HepG2 (cell line): Measurements from ENCODE around the gene UBE2G2. TPM values are rescaled to one million over a fixed set of nuclear protein-coding genes. Genes with fewer than 3 reads are reported as not detected.

Source experiments
- ATAC-seq: fragments of 200-7000 bp; cut with Tn5 transposase; 3 replicates; pipeline ENCODE4 v1.9.1; 2020; ENCODE audit warnings: mild to moderate bottlenecking, moderate library complexity
- BruUV-seq: library from RNA; stranded (reverse); fragments of 400-500 nt; replicated peaks from 2 replicates; lab custom pipeline; 2021; lab: Mats Ljungman, UMichigan
- CTCF ChIA-PET: fragments of 300-600 bp; formaldehyde crosslinking; extraction: SDS; loops from one replicate; lab custom pipeline; 2021; ENCODE audit warnings: low total read pairs, inconsistent platforms, low intra/inter-chr PET ratio; lab: Yijun Ruan, JAX
- POLR2A ChIA-PET: fragments of 350-600 bp; sonication (Branson Sonifier 250); formaldehyde crosslinking; loops from one replicate; lab custom pipeline; 2020; ENCODE audit warnings: antibody characterized with exemption, inconsistent platforms; lab: Yijun Ruan, JAX
- DNase-seq: peaks from one replicate; pipeline ENCODE4 v3.0.0-alpha.2; 2015; ENCODE audit warnings: low spot score
- FAIRE-seq: peaks from 3 replicates; lab custom pipeline; 2011; peaks lifted over from hg19 to GRCh38; lab: Jason Lieb, UNC
- H2AFZ ChIP-seq: one replicate; pipeline ENCODE4 v1.6.1; 2011; ENCODE audit warnings: low read length, inconsistent platforms
- H3K27ac ChIP-seq: fragments of 300-600 bp; 3 replicates; pipeline ENCODE4 v1.8.0; 2011; ENCODE audit warnings: mixed run types, mild to moderate bottlenecking, mixed read lengths, low read length, inconsistent platforms; ENCODE audit not compliant: insufficient read depth; ENCODE audit errors: extremely low read length
- H3K27me3 ChIP-seq, 2 experiments: fragments of 200-600 bp in 1 of 2; 2 replicates in 1 of 2; 3 replicates in 1 of 2; pipeline versions ENCODE4 v1.6.0 to v1.8.0; 2011; ENCODE audit warnings: low read length in 2 of 2, mild to moderate bottlenecking in 2 of 2, moderate library complexity in 2 of 2, inconsistent platforms in 1 of 2; ENCODE audit not compliant: insufficient read depth in 2 of 2, control insufficient read depth in 1 of 2
- H3K36me3 ChIP-seq, 2 experiments: fragments of 200-600 bp in 1 of 2; replicated peaks in 1 of 2; 2 replicates in 1 of 2; 3 replicates in 1 of 2; pipeline versions ENCODE4 v1.5.1 to v1.8.0; 2011; ENCODE audit warnings: low read length in 2 of 2, inconsistent platforms in 1 of 2; ENCODE audit not compliant: insufficient read depth in 2 of 2, control insufficient read depth in 1 of 2
- H3K4me1 ChIP-seq: 2 replicates; pipeline ENCODE4 v1.5.1; 2012; ENCODE audit warnings: low read length, inconsistent platforms; ENCODE audit not compliant: insufficient read depth
- H3K4me2 ChIP-seq: 2 replicates; pipeline ENCODE4 v1.6.0; 2011; ENCODE audit warnings: low read depth, low read length, inconsistent platforms
- H3K4me3 ChIP-seq, 3 experiments: fragments of 200-600 bp in 1 of 3; sonication (generic), shearing (Covaris generic) in 1 of 3; replicated peaks in 1 of 3; 2 replicates each; pipeline ENCODE4 v1.5.1; 2011 to 2016; ENCODE audit warnings: low read length in 3 of 3, inconsistent platforms in 2 of 3, low read depth in 2 of 3, mild to moderate bottlenecking in 2 of 3, control low read depth in 1 of 3, mixed read lengths in 1 of 3; ENCODE audit not compliant: insufficient read depth in 1 of 3
- H3K79me2 ChIP-seq: one replicate; pipeline ENCODE4 v1.6.1; 2011; ENCODE audit warnings: low read length, inconsistent platforms; ENCODE audit not compliant: insufficient read depth
- H3K9ac ChIP-seq: 2 replicates; pipeline ENCODE4 v1.6.0; 2011; ENCODE audit warnings: mild to moderate bottlenecking, low read depth, low read length, inconsistent platforms; ENCODE audit not compliant: insufficient read depth
- H3K9me3 ChIP-seq: 2 replicates; pipeline ENCODE4 v1.5.1; 2012; ENCODE audit warnings: mild to moderate bottlenecking, low read length
- H4K20me1 ChIP-seq: 2 replicates; pipeline ENCODE4 v1.6.0; 2011; ENCODE audit warnings: inconsistent platforms, mild to moderate bottlenecking, low read length, moderate library complexity; ENCODE audit not compliant: insufficient read depth
- AGO1 ChIP-seq: fragments of 200-400 bp; formaldehyde crosslinking; IDR thresholded peaks from 2 replicates; pipeline ENCODE4 v1.6.1; 2017; ENCODE audit warnings: mild to moderate bottlenecking, low read depth, low read length, moderate library complexity; ENCODE audit not compliant: poor library complexity, severe bottlenecking
- AGO2 ChIP-seq: fragments of 200-400 bp; formaldehyde crosslinking; optimal IDR thresholded peaks from 2 replicates; pipeline ENCODE3; 2017; ENCODE audit warnings: mild to moderate bottlenecking, low read depth, low read length, moderate library complexity
- ATF7-NPFF ChIP-seq: sonication (generic); formaldehyde crosslinking; IDR thresholded peaks from 2 replicates; pipeline ENCODE4 v1.8.1; 2023; ENCODE audit warnings: mild to moderate bottlenecking, low read depth, missing genetic modification reagents, moderate library complexity
- HNRNPH1 ChIP-seq: fragments of 200-400 bp; formaldehyde crosslinking; optimal IDR thresholded peaks from 2 replicates; pipeline ENCODE3; 2017; ENCODE audit warnings: mild to moderate bottlenecking, low read depth, low read length
- PHF21A ChIP-seq: sonication (generic); formaldehyde crosslinking; IDR thresholded peaks from 2 replicates; pipeline ENCODE4 v1.5.0; 2020; ENCODE audit warnings: mild to moderate bottlenecking, missing genetic modification reagents
- PHF5A ChIP-seq: IDR thresholded peaks from one replicate; pipeline ENCODE4 v1.6.1; 2018; ENCODE audit warnings: low read depth, missing genetic modification reagents; ENCODE audit not compliant: unreplicated experiment
- POLR2A ChIP-seq, 2 experiments: IDR thresholded peaks; 2 replicates each; pipeline ENCODE4 v1.6.1; 2011; ENCODE audit warnings: low read depth in 2 of 2, low read length in 2 of 2, mild to moderate bottlenecking in 1 of 2, moderate library complexity in 1 of 2; ENCODE audit not compliant: insufficient read depth in 1 of 2
- POLR2G ChIP-seq: fragments of 200-400 bp; formaldehyde crosslinking; IDR thresholded peaks from 2 replicates; pipeline ENCODE4 v1.6.1; 2018; ENCODE audit warnings: mild to moderate bottlenecking, low read depth, low read length, moderate library complexity
- RBFOX2 ChIP-seq: fragments of 200-400 bp; formaldehyde crosslinking; IDR thresholded peaks from 2 replicates; pipeline ENCODE4 v1.6.1; 2017; ENCODE audit warnings: low read depth, mild to moderate bottlenecking, low read length
- RBM22 ChIP-seq: fragments of 200-400 bp; formaldehyde crosslinking; optimal IDR thresholded peaks from 2 replicates; pipeline ENCODE3; 2017; ENCODE audit warnings: mild to moderate bottlenecking, low read length, moderate library complexity
- RNF219 ChIP-seq: sonication (generic); formaldehyde crosslinking; IDR thresholded peaks from 2 replicates; pipeline ENCODE4 v1.5.0; 2020; ENCODE audit warnings: mild to moderate bottlenecking, missing genetic modification reagents
- SKI ChIP-seq: fragments of 450-650 bp; IDR thresholded peaks from one replicate; pipeline ENCODE4 v1.6.1; 2018; ENCODE audit warnings: mild to moderate bottlenecking; ENCODE audit not compliant: partially characterized antibody
- SNAI1 ChIP-seq: sonication (generic); formaldehyde crosslinking; IDR thresholded peaks from 2 replicates; pipeline ENCODE4 v1.5.0; 2020; ENCODE audit warnings: mild to moderate bottlenecking, missing genetic modification reagents, borderline replicate concordance
- THAP11 ChIP-seq: IDR thresholded peaks from 2 replicates; pipeline ENCODE4 v1.6.1; 2016; ENCODE audit warnings: missing biosample characterization, missing genetic modification reagents
- ZBTB21 ChIP-seq: sonication (generic); formaldehyde crosslinking; IDR thresholded peaks from 2 replicates; pipeline ENCODE4 v1.4.0; 2020; ENCODE audit warnings: missing genetic modification reagents
- ZNF572 ChIP-seq: sonication (generic); formaldehyde crosslinking; IDR thresholded peaks from 2 replicates; pipeline ENCODE4 v1.5.1; 2020; ENCODE audit warnings: mild to moderate bottlenecking, missing genetic modification reagents
- ZNF83 ChIP-seq: sonication (generic); formaldehyde crosslinking; IDR thresholded peaks from 2 replicates; pipeline ENCODE4 v1.4.0; 2020; ENCODE audit warnings: missing genetic modification reagents, mild to moderate bottlenecking, borderline replicate concordance
- WGBS: methylation state at CpG from one replicate; pipeline ENCODE4 v1.1.6; 2017; ENCODE audit warnings: low lambda C conversion rate; 5-methylcytosine and 5-hydroxymethylcytosine counted together
- in situ Hi-C: cut with HindIII; loops from 2 replicates; pipeline ENCODE4 v1.10.0; 2017; ENCODE audit warnings: low pct_unique_long_range_greater_than_20kb; ENCODE audit not compliant: extremely low pct_ligation_motif_present
- intact Hi-C: fragments of 100-400 bp; cut with micrococcal nuclease; formaldehyde crosslinking; loops from one replicate; pipeline ENCODE4 v1.10.0; 2022; ENCODE audit not compliant: unreplicated experiment
- polyA plus RNA-seq, 8 experiments: library from polyadenylated mRNA; depleted of rRNA in 3 of 8; stranded (reverse) in 7 of 8; unstranded in 1 of 8; fragments of >200 nt; fragmentation: Illumina TruSeq in 4 of 8; extraction: Trizol in 4 of 8; gene quantifications; 2 replicates each; pipeline versions ENCODE4 v1.2.1 to v1.2.3, GENCODE V29; 2011 to 2016; ENCODE audit warnings: low read depth in 4 of 8, missing spikeins in 1 of 8, mixed read lengths in 1 of 8; ENCODE audit not compliant: insufficient read depth in 1 of 8
- total RNA-seq, 5 experiments: library from RNA; depleted of rRNA; stranded (reverse); fragments of >200 nt; fragmentation: Illumina TruSeq; extraction: Trizol; gene quantifications; 2 replicates each; pipeline ENCODE4 v1.2.3, GENCODE V29; 2016; ENCODE audit warnings: low read depth in 1 of 5
- TF ChIP-seq, protein P1 (sequence below): sonication (generic); formaldehyde crosslinking; IDR thresholded peaks from 2 replicates; pipeline ENCODE4 v1.9.0; 2021; ENCODE audit warnings: missing genetic modification reagents, borderline replicate concordance
- TF ChIP-seq, protein P2 (sequence below): sonication (generic); formaldehyde crosslinking; IDR thresholded peaks from 2 replicates; pipeline ENCODE4 v1.4.0; 2020; ENCODE audit warnings: missing genetic modification reagents, mild to moderate bottlenecking, borderline replicate concordance

The UBE2G2 gene
- total and polyA plus RNA-seq, 2 of the 13 experiments (the other 11 are each of a cell fraction or from before 2014, with no cell fraction given) = 55.4 to 92.0 TPM

GRCh38 chr21:44850208-44850800, 48.7 kb upstream of the UBE2G2 start:
- ChIA-PET CTCF (no interaction called here), POLR2A (interaction anchor here (1.4 kb wide), 1 partner anchor 19 kb away, joined by 5 read pairs; no protein-coding TSS in a partner anchor)
- no peak overlapping the region for H3K4me2 ChIP-seq
- no peaks in the 10 kb centered on the region for H3K9me3 ChIP-seq
- H4K20me1 ChIP-seq = peaks cover 70% of the 10 kb centered on the region
- DNase-seq (no peak), FAIRE-seq (no peak), ATAC-seq (no peak)
- H3K4me1 ChIP-seq = peaks cover 64% of the 10 kb centered on the region
- in situ Hi-C loops (no loop called here), intact Hi-C loops (no loop called here)
- H3K27ac ChIP-seq = no peak overlapping the region
- H3K79me2 ChIP-seq = peaks cover 23% of the 10 kb centered on the region
- H3K36me3 ChIP-seq = peaks cover 38 to 63% of the 10 kb centered on the region in 2 experiments
- no peak overlapping the region for H2AFZ ChIP-seq
- H3K27me3 ChIP-seq = no peaks in the 10 kb centered on the region
- no TSS peak for BruUV-seq
- no peak overlapping the region for H3K4me3 ChIP-seq
- 93% methylated on average over 13 of the region's 20 CpGs for WGBS
- no peak overlapping the region for H3K9ac ChIP-seq
- TF ChIP-seq RBFOX2 (no peak), POLR2A (IDR thresholded peaks at IDR 0.05; ENCODE audit: insufficient read depth in 1 of 2, low read depth in 2 of 2, low read length in 2 of 2) (0 out of 4 replicates have a peak, but pooled peaks of 1 of the 2 experiments have one; percentile 13), RBM22 (peak; percentile 56), PHF21A (no peak), ZNF83 (CRISPR knock-in tag) (no peak), AGO1 (peak; percentile 79), PHF5A (CRISPR knock-in tag) (no peak), HNRNPH1 (no peak), SNAI1 (CRISPR knock-in tag) (no peak), SKI (no peak), POLR2G (0 out of 2 replicates have a peak, but pooled peaks have one; percentile 19), ZNF572 (CRISPR knock-in tag) (no peak), AGO2 (peak; percentile 30), RNF219 (CRISPR knock-in tag) (no peak), THAP11 (CRISPR knock-in tag) (no peak), ZBTB21 (CRISPR knock-in tag) (no peak), ATF7-NPFF (no peak)
- TF ChIP-seq, protein P1, sequence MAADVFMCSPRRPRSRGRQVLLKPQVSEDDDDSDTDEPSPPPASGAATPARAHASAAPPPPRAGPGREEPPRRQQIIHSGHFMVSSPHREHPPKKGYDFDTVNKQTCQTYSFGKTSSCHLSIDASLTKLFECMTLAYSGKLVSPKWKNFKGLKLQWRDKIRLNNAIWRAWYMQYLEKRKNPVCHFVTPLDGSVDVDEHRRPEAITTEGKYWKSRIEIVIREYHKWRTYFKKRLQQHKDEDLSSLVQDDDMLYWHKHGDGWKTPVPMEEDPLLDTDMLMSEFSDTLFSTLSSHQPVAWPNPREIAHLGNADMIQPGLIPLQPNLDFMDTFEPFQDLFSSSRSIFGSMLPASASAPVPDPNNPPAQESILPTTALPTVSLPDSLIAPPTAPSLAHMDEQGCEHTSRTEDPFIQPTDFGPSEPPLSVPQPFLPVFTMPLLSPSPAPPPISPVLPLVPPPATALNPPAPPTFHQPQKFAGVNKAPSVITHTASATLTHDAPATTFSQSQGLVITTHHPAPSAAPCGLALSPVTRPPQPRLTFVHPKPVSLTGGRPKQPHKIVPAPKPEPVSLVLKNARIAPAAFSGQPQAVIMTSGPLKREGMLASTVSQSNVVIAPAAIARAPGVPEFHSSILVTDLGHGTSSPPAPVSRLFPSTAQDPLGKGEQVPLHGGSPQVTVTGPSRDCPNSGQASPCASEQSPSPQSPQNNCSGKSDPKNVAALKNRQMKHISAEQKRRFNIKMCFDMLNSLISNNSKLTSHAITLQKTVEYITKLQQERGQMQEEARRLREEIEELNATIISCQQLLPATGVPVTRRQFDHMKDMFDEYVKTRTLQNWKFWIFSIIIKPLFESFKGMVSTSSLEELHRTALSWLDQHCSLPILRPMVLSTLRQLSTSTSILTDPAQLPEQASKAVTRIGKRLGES (CRISPR knock-in tag) = no peak
- TF ChIP-seq, protein P2, sequence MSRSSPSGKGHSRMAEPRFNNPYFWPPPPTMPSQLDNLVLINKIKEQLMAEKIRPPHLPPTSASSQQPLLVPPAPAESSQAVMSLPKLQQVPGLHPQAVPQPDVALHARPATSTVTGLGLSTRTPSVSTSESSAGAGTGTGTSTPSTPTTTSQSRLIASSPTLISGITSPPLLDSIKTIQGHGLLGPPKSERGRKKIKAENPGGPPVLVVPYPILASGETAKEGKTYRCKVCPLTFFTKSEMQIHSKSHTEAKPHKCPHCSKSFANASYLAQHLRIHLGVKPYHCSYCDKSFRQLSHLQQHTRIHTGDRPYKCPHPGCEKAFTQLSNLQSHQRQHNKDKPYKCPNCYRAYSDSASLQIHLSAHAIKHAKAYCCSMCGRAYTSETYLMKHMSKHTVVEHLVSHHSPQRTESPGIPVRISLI (CRISPR knock-in tag) = no peak
